K562 (cell line): Measurements from ENCODE around the gene SP4. TPM values are rescaled to one million over a fixed set of nuclear protein-coding genes. Genes with fewer than 3 reads are reported as not detected.
A peak's percentile ranks its signal among the peaks of the same experiment; 100 is the strongest.

ENCODE experiments used
- CBX3 ChIP-seq, 2 experiments: IDR thresholded peaks; 1 replicate in 1 of 2; 2 replicates in 1 of 2; pipeline ENCODE4 v1.6.1; 2012; ENCODE audit warnings: inconsistent platforms in 2 of 2, low read length in 2 of 2, borderline replicate concordance in 1 of 2, control low read depth in 1 of 2
- CCNT2 ChIP-seq: IDR thresholded peaks from 2 replicates; pipeline ENCODE4 v1.6.1; 2011; ENCODE audit warnings: borderline replicate concordance, low read depth, mild to moderate bottlenecking, moderate library complexity, mixed read lengths, low read length; ENCODE audit not compliant: insufficient read length; ENCODE audit errors: extremely low read depth
- ESRRA ChIP-seq: fragments of 450-650 bp; IDR thresholded peaks from 2 replicates; pipeline ENCODE4 v1.6.1; 2014; ENCODE audit warnings: low read depth, mild to moderate bottlenecking, moderate library complexity, borderline replicate concordance
- FOXM1 ChIP-seq, 2 experiments: fragments of 450-650 bp in 1 of 2; sonication (generic) in 1 of 2; formaldehyde crosslinking in 1 of 2; IDR thresholded peaks; 2 replicates each; pipeline versions ENCODE4 v1.6.1 to v1.9.0; 2017 to 2022; ENCODE audit warnings: low read depth in 2 of 2, mild to moderate bottlenecking in 2 of 2, missing genetic modification reagents in 1 of 2, moderate library complexity in 1 of 2
- HDAC8 ChIP-seq: fragments of 450-650 bp; IDR thresholded peaks from 2 replicates; pipeline ENCODE4 v1.6.1; 2016; ENCODE audit warnings: mild to moderate bottlenecking, missing genetic modification characterization, moderate library complexity, missing compliant biosample characterization
- KDM1A ChIP-seq, 2 experiments: fragments of 450-650 bp; IDR thresholded peaks; 2 replicates each; pipeline ENCODE4 v1.6.1; 2016; ENCODE audit warnings: mild to moderate bottlenecking in 2 of 2
- KLF1 ChIP-seq: fragments of 450-650 bp; IDR thresholded peaks from 2 replicates; pipeline ENCODE4 v1.6.1; 2016; ENCODE audit warnings: missing genetic modification characterization, missing compliant biosample characterization
- MEIS2 ChIP-seq: fragments of 450-650 bp; IDR thresholded peaks from 2 replicates; pipeline ENCODE4 v1.6.1; 2014; ENCODE audit warnings: mild to moderate bottlenecking; ENCODE audit not compliant: partially characterized antibody
- MYBL2 ChIP-seq, 2 experiments: fragments of 450-650 bp in 1 of 2; sonication (generic) in 1 of 2; formaldehyde crosslinking in 1 of 2; IDR thresholded peaks; 2 replicates each; pipeline versions ENCODE4 v1.6.1 to v1.8.1; 2017 to 2022; ENCODE audit warnings: borderline replicate concordance in 1 of 2, inconsistent platforms in 1 of 2, low read depth in 1 of 2, mild to moderate bottlenecking in 1 of 2, missing genetic modification reagents in 1 of 2, moderate library complexity in 1 of 2
- PML ChIP-seq: IDR thresholded peaks from 2 replicates; pipeline ENCODE4 v1.6.1; 2012; ENCODE audit warnings: low read length, inconsistent platforms
- PRMT5 ChIP-seq: sonication (generic); formaldehyde crosslinking; IDR thresholded peaks from 2 replicates; pipeline ENCODE4 v1.5.0; 2020; ENCODE audit warnings: missing genetic modification reagents
- TAL1 ChIP-seq: fragments of 450-650 bp; IDR thresholded peaks from 2 replicates; pipeline ENCODE4 v1.6.1; 2016; ENCODE audit warnings: mild to moderate bottlenecking
- ZC3H8 ChIP-seq: fragments of 450-650 bp; IDR thresholded peaks from 2 replicates; pipeline ENCODE4 v1.6.1; 2017
- ZNF445 ChIP-seq: fragments of 250-450 bp; sonication (Bioruptor Pico); IDR thresholded peaks from 2 replicates; pipeline ENCODE4 v1.4.0; 2020; ENCODE audit warnings: low read depth, mild to moderate bottlenecking, moderate library complexity
- ZNF695 ChIP-seq: fragments of 450-650 bp; formaldehyde crosslinking; IDR thresholded peaks from 2 replicates; pipeline ENCODE4 v1.4.0; 2020; ENCODE audit warnings: mild to moderate bottlenecking, moderate library complexity
- ZNF778 ChIP-seq: fragments of 450-650 bp; formaldehyde crosslinking; IDR thresholded peaks from 2 replicates; pipeline ENCODE4 v1.4.0; 2020; ENCODE audit warnings: mild to moderate bottlenecking, moderate library complexity
- polyA plus RNA-seq, 8 experiments: library from polyadenylated mRNA; depleted of rRNA in 4 of 8; stranded (reverse) in 5 of 8; unstranded in 3 of 8; fragments of >200 nt; fragmentation: Nextera tagmentation in 2 of 8; fragmentation: Illumina TruSeq in 1 of 8; extraction: Ambion mirVana in 2 of 8; extraction: Trizol in 1 of 8; gene quantifications; 2 replicates each; pipeline versions ENCODE4 v1.2.1 to v1.2.3, GENCODE V29; 2011 to 2014; ENCODE audit warnings: inconsistent platforms in 1 of 8, missing spikeins in 1 of 8
- total RNA-seq, 7 experiments: library from RNA; depleted of rRNA in 6 of 7; stranded (reverse); fragments of >200 nt in 6 of 7; fragmentation: Illumina TruSeq in 2 of 7; extraction: Trizol in 2 of 7; gene quantifications; 2 replicates each; pipeline versions ENCODE4 v1.2.1 to v1.2.3, GENCODE V29; 2011 to 2021; ENCODE audit warnings: low replicate concordance in 1 of 7
- TF ChIP-seq, protein P1 (sequence below): fragments of 250-450 bp; sonication (Bioruptor Pico); IDR thresholded peaks from 2 replicates; pipeline ENCODE4 v1.5.0; 2021
- TF ChIP-seq, protein P2 (sequence below): fragments of 450-650 bp; conservative IDR thresholded peaks from 2 replicates; pipeline ENCODE4 v1.6.1; 2016; ENCODE audit warnings: missing genetic modification characterization, low read depth, mild to moderate bottlenecking, control low read depth, missing compliant biosample characterization
- TF ChIP-seq, protein P3 (sequence below): sonication (generic); formaldehyde crosslinking; IDR thresholded peaks from 2 replicates; pipeline ENCODE4 v1.8.1; 2023; ENCODE audit warnings: mild to moderate bottlenecking, missing genetic modification reagents
- TF ChIP-seq, protein P4 (sequence below), 2 experiments: fragments of 200-800 bp in 1 of 2; sonication (Bioruptor generic) in 1 of 2; sonication (generic) in 1 of 2; formaldehyde crosslinking in 1 of 2; IDR thresholded peaks in 1 of 2; conservative IDR thresholded peaks in 1 of 2; 2 replicates each; pipeline versions ENCODE4 v1.5.0 to v1.6.1; 2016 to 2020; ENCODE audit warnings: missing compliant biosample characterization in 1 of 2, missing genetic modification characterization in 1 of 2, missing genetic modification reagents in 1 of 2
- TF ChIP-seq, protein P5 (sequence below): fragments of 450-650 bp; formaldehyde crosslinking; IDR thresholded peaks from 2 replicates; pipeline ENCODE4 v1.4.0; 2020; ENCODE audit warnings: mild to moderate bottlenecking, moderate library complexity

Gene SP4
- total and polyA plus RNA-seq, 9 of the 15 experiments (the other 6 are each of a cell fraction or from before 2014, with no cell fraction given) = 2.4 to 9.4 (median 4.5) TPM

DNA sequence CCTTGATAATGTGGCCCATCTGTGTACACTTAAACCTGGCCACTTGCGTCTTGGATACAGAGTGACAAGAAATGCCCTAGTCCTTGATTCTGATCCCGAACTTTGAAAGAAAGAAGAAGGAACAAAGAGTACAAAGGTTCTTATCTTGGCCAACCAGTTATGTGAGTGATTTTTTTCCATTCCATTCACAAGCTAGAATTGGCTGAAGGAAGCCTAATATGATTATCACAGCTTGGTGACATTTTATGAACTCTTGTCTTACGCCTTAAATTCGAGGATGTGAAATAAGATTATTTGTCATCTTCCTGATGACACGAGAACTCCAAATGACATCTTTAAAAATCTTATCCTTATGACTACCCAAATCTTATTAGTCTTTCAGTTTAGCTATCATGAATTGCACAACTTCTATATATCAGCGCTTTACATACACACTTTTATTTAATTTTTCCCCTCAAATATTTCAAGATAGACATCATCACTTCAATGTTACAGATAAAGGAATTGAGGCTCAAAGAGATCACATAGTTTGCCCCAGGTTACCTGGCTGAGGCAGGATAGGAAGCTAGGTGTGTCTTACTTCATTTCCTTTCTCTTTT is 13.0 kb upstream of the SP4 start (continued):
- TF ChIP-seq MYBL2 (IDR thresholded peaks at IDR 0.05; ENCODE audit: low read depth) (no peak), MYBL2 (CRISPR knock-in tag; IDR thresholded peaks at IDR 0.05; ENCODE audit: borderline replicate concordance) (no peak), FOXM1 (IDR thresholded peaks at IDR 0.05; ENCODE audit: low read depth) (no peak), FOXM1 (CRISPR knock-in tag; IDR thresholded peaks at IDR 0.05; ENCODE audit: low read depth) (no peak), TAL1 (peak; percentile 66), ESRRA (no peak), PRMT5 (CRISPR knock-in tag) (no peak), KDM1A (IDR thresholded peaks at IDR 0.05) (peak; percentile 46 to 62; a peak in 3 of 4 replicates), CCNT2 (peak; percentile 70), ZC3H8 (no peak), KLF1 (no peak), MEIS2 (peak; percentile 39), ZNF778 (CRISPR knock-in tag) (no peak), PML (peak; percentile 17; the same call in 1 of the 2 replicates), CBX3 (IDR thresholded peaks at IDR 0.05; ENCODE audit: borderline replicate concordance in 1 of 2, low read length in 2 of 2) (no peak), ZNF445 (CRISPR knock-in tag) (no peak), HDAC8 (tag) (no peak), ZNF695 (CRISPR knock-in tag) (no peak)
- TF ChIP-seq, protein P1, sequence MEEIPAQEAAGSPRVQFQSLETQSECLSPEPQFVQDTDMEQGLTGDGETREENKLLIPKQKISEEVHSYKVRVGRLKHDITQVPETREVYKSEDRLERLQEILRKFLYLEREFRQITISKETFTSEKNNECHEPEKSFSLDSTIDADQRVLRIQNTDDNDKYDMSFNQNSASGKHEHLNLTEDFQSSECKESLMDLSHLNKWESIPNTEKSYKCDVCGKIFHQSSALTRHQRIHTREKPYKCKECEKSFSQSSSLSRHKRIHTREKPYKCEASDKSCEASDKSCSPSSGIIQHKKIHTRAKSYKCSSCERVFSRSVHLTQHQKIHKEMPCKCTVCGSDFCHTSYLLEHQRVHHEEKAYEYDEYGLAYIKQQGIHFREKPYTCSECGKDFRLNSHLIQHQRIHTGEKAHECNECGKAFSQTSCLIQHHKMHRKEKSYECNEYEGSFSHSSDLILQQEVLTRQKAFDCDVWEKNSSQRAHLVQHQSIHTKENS (CRISPR knock-in tag) = no peak
- TF ChIP-seq, protein P2, sequence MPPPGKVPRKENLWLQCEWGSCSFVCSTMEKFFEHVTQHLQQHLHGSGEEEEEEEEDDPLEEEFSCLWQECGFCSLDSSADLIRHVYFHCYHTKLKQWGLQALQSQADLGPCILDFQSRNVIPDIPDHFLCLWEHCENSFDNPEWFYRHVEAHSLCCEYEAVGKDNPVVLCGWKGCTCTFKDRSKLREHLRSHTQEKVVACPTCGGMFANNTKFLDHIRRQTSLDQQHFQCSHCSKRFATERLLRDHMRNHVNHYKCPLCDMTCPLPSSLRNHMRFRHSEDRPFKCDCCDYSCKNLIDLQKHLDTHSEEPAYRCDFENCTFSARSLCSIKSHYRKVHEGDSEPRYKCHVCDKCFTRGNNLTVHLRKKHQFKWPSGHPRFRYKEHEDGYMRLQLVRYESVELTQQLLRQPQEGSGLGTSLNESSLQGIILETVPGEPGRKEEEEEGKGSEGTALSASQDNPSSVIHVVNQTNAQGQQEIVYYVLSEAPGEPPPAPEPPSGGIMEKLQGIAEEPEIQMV (tag) = no peak
- TF ChIP-seq, protein P3, sequence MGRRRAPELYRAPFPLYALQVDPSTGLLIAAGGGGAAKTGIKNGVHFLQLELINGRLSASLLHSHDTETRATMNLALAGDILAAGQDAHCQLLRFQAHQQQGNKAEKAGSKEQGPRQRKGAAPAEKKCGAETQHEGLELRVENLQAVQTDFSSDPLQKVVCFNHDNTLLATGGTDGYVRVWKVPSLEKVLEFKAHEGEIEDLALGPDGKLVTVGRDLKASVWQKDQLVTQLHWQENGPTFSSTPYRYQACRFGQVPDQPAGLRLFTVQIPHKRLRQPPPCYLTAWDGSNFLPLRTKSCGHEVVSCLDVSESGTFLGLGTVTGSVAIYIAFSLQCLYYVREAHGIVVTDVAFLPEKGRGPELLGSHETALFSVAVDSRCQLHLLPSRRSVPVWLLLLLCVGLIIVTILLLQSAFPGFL (CRISPR knock-in tag) = no peak
- TF ChIP-seq, protein P4, sequence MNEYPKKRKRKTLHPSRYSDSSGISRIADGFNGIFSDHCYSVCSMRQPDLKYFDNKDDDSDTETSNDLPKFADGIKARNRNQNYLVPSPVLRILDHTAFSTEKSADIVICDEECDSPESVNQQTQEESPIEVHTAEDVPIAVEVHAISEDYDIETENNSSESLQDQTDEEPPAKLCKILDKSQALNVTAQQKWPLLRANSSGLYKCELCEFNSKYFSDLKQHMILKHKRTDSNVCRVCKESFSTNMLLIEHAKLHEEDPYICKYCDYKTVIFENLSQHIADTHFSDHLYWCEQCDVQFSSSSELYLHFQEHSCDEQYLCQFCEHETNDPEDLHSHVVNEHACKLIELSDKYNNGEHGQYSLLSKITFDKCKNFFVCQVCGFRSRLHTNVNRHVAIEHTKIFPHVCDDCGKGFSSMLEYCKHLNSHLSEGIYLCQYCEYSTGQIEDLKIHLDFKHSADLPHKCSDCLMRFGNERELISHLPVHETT (CRISPR knock-in tag; conservative IDR thresholded peaks at IDR 0.05 in 1 of 2, IDR thresholded peaks at IDR 0.05 in 1 of 2) = no peak
- TF ChIP-seq, protein P5, sequence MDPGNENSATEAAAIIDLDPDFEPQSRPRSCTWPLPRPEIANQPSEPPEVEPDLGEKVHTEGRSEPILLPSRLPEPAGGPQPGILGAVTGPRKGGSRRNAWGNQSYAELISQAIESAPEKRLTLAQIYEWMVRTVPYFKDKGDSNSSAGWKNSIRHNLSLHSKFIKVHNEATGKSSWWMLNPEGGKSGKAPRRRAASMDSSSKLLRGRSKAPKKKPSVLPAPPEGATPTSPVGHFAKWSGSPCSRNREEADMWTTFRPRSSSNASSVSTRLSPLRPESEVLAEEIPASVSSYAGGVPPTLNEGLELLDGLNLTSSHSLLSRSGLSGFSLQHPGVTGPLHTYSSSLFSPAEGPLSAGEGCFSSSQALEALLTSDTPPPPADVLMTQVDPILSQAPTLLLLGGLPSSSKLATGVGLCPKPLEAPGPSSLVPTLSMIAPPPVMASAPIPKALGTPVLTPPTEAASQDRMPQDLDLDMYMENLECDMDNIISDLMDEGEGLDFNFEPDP (CRISPR knock-in tag) = no peak
